GM19467 (cell line): Measurements from ENCODE around the gene STEAP3.

Experiments
- ATAC-seq: cut with Tn5 transposase; IDR thresholded peaks from one replicate; pipeline ENCODE4 v1.9.1; 2021; ENCODE audit warnings: mild to moderate bottlenecking, moderate library complexity; ENCODE audit not compliant: unreplicated experiment

STEAP3 gene

GRCh38 chr2:119197529-119198239 lies 25.9 kb upstream of the STEAP3 start:
- ATAC-seq, result no peak

DNA sequence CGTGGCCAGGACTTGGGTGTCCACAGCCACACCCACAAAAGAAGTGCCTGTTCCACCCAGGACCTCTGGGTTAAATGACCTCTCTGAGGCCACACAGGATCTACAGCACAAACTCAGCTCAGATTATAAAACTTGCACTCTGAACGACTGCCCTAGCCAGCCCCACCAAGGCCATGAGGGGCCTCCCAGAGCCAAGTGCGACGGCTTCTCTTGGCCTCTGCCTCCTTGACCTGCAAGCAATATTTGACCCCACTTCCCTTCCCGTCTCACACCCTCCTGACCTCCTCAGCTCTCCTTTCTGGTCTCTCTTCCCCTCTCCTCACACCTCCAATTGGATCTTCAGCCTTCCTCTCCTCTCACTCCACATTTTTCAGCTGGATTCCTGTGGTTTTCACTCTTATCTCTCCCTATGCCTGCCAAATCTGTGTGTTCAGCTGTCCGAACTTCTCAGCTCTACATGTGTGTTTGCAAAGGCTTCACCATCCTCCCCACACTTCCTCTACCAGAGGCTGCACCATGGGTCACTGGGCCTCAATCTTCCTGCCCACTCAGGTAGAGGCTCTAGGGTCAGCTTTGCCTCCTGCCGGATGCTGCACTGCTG lies 25.3 kb upstream of the STEAP3 start:
- no peak for ATAC-seq

- no peak for ATAC-seq
Observed at GRCh38 chr2:119201815-119202214, 21.8 kb upstream of the STEAP3 start.

DNA sequence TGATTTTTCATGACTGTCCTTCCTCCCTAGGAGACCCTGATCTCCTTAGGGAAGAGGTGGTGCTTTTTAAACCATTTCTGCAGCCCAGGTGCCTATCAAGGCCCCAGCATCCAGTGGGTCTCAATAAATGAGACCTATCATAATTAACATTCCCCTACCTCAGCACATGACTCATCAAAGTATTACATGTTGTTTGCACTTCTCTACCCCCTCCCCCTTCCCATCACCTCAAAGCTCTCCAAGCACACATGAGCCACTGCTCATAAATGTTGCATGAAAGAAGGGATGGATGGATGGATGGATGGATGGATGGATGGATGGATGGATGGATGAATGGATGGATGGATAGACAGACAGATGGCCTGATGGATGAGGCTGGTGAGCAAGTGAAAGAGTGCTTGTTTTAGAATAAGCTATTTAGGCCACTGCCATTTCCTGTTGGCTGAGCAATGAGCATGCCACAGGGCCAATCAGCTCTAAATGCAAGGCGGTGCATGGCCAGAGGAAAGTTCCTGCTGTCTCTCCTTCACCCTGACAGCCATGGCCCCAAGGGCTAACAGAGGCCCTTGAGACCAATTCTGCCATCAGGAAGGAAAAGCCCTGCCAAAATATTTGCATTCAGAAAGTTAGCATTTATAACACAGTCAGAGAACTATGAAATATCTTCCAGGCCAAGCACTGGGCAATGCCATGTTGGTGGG lies 20.9 kb upstream of the STEAP3 start:
- no peak for ATAC-seq

DNA sequence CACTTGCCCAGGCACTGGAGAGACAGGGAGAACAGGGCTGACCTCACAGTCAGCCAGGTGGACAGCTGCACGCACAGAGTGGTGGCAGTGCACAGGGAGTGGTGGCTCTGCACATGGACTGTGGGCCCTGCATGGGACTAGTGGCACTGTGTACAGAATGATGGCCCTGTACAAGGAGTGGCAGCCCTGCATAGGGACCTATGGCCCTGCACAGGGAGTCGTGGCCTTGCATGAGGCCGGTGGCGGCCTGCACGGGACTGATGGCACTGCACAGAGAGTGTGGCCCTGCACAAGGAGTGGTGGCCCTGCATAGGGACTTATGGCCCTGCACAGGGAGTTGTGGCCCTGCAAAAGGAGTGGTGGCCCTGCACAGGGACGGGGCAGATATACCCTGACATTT lies 19.1 kb upstream of the STEAP3 start:
- ATAC-seq, result no peak

DNA sequence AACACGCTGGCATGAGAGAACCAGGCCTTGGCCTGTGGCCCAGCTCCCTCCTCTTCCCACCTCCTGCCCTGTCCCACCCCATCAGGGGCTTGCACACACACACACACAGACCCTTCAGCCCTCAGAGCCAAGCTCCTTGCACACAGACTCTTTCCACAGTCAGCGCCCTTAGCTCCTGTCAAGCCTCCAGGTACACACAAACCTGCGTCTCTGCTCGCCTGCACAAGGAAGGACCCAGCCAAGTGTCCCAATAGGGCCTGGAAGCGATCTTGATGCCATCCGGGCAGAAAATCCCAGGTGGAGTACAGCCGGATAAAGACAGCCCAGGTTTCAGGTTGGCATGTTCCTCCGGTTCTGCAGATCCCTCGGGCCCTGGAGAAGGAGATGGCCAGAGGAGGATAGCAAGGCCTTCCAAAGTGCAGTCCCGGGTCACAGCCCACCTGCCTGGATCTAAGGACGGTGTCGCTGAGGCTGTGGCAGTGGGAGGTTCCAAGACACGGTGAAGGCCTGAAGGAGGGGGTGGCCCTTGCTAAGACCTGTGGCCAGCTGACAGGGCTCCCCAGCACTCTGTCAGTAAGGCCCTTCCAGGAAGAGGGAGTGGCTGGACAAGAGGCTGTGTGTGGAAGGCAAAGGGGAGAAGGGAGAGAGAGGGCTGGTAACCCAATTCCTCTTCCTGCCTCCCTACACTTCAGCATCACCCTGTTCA lies 18.5 kb upstream of the STEAP3 start:
- ATAC-seq, result no peak

- ATAC-seq, result no peak
Observed at GRCh38 chr2:119206201-119206600, 17.4 kb upstream of the STEAP3 start.

DNA sequence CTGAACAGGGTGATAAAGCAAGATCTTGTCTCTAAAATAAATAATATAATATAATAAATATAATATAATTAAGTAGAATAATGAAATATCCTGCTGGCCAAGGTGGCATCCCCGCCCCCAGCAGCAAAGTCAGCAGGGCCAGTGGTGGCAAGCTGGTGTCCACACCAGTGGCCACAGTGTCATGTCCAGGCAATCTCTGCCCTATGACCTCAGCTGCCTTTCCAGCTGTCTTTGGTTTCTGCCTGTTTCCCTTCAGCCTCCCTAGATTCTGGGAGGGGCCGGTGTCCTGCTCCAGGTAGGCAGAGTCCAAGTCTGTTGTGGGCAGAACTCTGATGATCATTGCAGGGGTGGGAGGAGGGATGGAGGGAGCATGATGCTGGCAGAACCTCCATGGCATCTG lies 16.2 kb upstream of the STEAP3 start:
- no peak for ATAC-seq

- no peak for ATAC-seq
Observed at GRCh38 chr2:119208791-119209203, 14.8 kb upstream of the STEAP3 start.

DNA sequence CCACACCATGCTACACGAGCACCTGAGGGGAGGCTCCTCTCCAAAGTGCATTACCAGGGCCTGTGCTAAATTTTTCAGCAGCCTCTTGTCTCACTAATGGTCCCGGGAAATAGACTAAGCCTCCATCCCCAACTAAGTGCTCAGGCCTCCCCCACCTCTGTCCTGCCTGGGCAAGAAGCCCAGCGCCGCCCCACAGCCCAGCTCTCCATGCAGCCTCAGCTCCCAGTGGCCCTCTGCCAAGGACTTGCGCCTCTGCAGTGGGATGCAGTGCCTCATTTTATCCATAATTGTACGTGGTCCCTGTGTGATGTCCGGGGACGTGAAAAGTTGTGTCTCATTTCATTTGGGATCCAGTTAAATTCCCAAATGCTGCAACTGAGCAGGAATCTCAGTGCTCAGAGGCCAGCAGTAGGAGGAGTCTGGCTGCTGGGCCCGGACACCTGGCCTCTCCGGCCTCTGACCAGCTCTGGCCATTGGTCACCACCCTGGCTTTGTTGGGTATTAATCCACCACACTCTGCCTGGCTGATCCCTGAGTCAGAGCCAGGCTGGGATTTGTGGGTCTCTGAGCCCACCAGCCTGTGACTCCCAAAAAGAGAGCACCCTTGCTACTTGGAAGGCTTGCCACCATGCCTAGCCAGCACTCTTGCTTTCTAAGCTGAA lies 11.4 kb upstream of the STEAP3 start:
- no peak for ATAC-seq

DNA sequence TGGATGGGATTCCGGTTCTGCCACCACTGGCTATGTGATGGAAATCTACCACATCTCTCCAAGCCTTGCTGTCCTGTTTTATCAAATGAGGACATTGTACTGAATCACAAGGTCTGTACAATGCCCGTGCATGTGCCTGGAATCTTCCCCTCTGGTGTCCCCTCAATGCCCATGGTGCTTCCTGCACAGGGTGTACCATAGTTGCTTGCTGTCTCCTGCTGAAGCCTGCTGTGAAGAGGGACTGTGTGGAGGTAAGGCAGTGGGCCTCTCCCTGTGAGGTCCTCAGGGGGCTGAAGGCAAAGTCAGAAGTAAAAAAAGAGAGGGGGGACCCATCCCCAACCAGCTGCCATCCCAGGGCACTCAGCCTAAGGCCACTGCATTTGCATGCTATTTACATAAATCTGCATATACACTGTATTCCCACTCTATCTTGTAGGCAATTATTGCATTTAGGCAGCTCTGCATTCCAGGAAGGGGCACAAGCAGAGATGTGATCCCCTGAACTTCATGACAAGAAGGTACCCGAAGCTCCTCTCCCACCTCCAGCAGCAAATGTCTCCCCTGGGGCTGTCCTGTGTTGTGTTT lies 9.1 kb upstream of the STEAP3 start:
- no peak for ATAC-seq

- no peak for ATAC-seq
Observed at GRCh38 chr2:119216994-119217393, 6.6 kb upstream of the STEAP3 start.

DNA sequence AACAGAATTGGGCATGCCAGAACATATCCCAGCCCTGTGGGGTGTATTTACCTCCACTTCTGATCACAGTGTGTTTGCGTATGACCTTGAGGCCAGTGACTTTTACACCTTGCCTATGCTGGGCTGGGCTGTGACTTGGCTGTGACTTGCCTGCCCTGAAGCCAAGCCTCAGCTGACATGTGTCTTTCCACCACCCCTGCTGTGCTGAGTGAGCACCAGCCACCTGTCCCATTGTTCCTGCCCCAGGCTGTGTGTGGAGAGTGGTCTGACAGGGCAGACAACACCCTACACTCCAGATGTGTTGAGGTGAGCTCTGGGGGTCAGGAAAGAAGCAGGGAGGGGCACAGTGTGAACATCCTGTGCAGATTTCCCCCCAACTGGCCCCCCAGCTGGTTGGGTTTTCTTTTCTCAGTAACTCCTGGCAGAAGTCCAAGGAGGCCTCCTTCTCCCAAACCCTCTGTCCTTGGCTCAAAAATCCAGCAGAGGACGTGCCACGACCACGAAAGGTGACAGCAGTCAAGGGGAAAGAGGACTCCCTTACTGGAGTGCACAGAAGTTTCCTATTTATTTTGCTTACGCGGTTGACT lies 5.1 kb upstream of the STEAP3 start:
- no peak for ATAC-seq

GRCh38 chr2:119219873-119220272 lies 3.8 kb upstream of the STEAP3 start:
- ATAC-seq, result no peak

DNA sequence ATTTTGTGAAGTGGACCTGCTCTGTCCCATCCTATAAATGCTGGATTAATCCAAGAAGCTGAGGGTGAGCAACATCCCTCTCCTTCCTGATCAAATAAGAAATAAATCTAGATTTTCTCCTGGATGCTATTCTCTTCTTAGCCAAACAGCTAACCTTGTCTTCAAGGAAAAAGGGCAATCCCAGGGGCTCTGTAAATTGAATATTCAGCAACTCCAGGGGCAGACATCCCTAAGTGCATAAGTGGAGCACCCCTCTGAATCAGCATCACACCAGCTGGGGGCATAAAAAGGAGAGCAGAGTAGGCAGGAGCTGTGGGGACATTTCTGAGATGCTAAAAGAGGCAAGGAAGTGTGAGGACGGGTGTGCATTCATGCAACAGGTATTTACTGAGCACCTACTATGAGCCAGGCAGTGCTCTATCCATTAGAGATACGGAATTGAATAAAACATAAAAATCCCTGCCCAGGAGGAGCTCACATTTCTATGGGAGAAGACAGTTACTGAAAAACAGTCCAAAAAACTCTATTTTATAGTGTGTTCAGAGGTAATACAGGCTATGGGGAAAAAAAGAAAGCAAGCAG lies 2.8 kb upstream of the STEAP3 start:
- ATAC-seq, result no peak

DNA sequence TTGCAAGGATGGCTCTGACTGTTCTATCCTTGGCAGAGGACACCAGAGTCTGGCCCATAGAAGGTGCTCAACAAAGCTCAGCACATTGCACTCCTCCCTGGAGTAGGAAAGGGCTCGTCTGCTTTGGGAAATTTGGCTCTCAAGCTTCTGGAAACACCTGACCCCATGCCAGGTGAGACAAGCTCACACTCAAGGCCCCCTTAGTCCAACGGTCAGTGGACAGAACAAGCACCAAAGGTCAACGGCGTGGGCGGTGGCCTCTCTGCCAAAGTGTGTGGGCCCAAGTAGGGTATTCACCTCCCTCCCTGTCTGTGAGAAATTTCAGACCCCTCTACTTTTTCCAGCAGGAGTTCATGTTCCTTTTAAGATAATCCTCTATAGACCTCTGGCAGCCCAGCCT lies 2.0 kb upstream of the STEAP3 start:
- ATAC-seq, result no peak

- ATAC-seq, result no peak
Observed at GRCh38 chr2:119222213-119222612, 1.4 kb upstream of the STEAP3 start.

GRCh38 chr2:119222863-119223520 lies 642 bp upstream of the STEAP3 start:
- ATAC-seq, result no peak

DNA sequence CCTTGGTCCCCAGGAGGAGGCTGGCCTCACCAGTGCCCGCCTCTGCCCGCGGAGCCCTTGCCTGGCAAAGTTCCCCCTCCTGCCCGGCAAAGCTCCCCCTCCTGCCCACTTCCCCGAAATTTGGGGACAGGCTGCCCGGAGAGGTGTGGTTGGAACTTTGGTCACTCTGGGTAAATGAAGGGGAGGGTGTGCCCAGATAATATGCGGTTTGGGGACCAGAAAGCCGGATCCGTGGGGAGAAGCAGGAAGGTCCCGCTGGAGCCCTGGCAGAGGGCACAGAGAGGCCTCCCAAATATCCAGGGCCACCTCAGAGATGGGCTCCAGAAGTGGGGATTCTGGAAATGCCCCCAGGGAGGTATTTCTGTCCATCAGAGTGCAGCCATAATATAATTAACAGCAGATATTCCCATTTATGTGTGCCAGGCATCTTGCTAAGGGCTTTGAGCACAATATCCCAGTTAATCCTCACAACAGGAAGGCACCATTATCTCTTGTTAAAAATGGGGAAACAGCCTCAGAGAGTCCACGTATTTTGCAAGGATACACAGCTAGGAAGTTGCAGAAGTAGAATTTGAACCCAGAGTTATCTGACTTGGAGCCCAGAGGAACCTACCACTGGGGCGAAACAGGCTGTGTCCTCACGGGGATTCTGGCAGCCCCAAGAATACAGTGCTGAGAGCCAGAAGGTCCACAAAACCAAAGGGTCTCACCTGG lies 914 bp downstream of the STEAP3 start:
- no peak for ATAC-seq
